K562 (cell line): Measurements from ENCODE around the gene CENPH.

Experiments used
- ZZZ3 ChIP-seq: fragments of 450-650 bp; IDR thresholded peaks from 2 replicates; pipeline ENCODE4 v1.6.1; 2016; ENCODE audit warnings: antibody characterized with exemption, mild to moderate bottlenecking, moderate library complexity
- TF ChIP-seq, protein P1 (sequence below), 3 experiments: fragments of 200-800 bp in 1 of 3; sonication (Bioruptor generic) in 1 of 3; sonication (generic) in 1 of 3; formaldehyde crosslinking in 1 of 3; IDR thresholded peaks; 2 replicates each; pipeline versions ENCODE4 v1.6.1 to v1.8.0; 2016 to 2022; ENCODE audit warnings: mild to moderate bottlenecking in 2 of 3, missing compliant biosample characterization in 2 of 3, missing genetic modification characterization in 2 of 3, missing genetic modification reagents in 1 of 3

DNA sequence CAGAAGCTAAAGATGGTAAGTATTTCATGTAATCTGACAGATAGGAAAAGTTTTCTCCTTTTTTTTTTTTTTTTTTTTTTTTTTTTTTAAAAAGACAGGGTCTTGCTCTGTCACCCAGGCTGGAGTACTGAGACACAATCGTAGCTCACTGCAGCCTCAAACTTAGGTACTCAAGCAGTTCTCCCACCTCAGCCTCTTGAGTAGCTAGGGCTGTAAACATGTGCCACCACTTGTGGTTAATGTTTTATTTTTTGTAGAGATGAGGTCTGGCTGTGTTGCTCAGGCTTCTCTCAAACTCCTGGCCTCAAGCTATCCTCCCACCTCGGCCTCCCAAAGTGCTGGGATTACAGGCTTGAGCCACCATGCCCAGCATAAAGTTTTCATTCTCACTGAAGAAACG, 63.1 kb downstream of the CENPH start:
- TF ChIP-seq, protein P1, sequence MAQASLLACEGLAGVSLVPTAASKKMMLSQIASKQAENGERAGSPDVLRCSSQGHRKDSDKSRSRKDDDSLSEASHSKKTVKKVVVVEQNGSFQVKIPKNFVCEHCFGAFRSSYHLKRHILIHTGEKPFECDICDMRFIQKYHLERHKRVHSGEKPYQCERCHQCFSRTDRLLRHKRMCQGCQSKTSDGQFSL (CRISPR knock-in tag; IDR thresholded peaks at IDR 0.05): no peak
- TF ChIP-seq, protein P1 (tag; IDR thresholded peaks at IDR 0.05): no peak
- no peak for TF ChIP-seq ZZZ3
